GM18499 (cell line): ENCODE measurements around the gene SH3RF3.
A peak's percentile ranks its signal among the peaks of the same experiment; 100 is the strongest.

ENCODE experiments used
- ATAC-seq: cut with Tn5 transposase; IDR thresholded peaks from one replicate; pipeline ENCODE4 v1.9.1; 2021; ENCODE audit warnings: moderate number of reproducible peaks; ENCODE audit not compliant: insufficient read depth, unreplicated experiment

SH3RF3 gene

GRCh38 chr2:109493176-109493935 lies 364.4 kb downstream of the SH3RF3 start:
- no peak for ATAC-seq

- no peak for ATAC-seq
Measured at GRCh38 chr2:109494351-109494750, 365.3 kb downstream of the SH3RF3 start.

GRCh38 chr2:109497463-109497862 lies 368.5 kb downstream of the SH3RF3 start:
- no peak for ATAC-seq

GRCh38 chr2:109497911-109498870 lies 369.2 kb downstream of the SH3RF3 start:
- ATAC-seq, result no peak

- no peak for ATAC-seq
Measured at GRCh38 chr2:109498906-109499305, 369.9 kb downstream of the SH3RF3 start.

- ATAC-seq, result no peak
Measured at GRCh38 chr2:109499566-109499965, 370.6 kb downstream of the SH3RF3 start.

- no peak for ATAC-seq
Measured at GRCh38 chr2:109500910-109501309, 371.9 kb downstream of the SH3RF3 start.

- ATAC-seq, result no peak
Measured at GRCh38 chr2:109501461-109501860, 372.5 kb downstream of the SH3RF3 start.

GRCh38 chr2:109503191-109503590 lies 374.2 kb downstream of the SH3RF3 start:
- ATAC-seq, result no peak

GRCh38 chr2:109507217-109507616 lies 378.2 kb downstream of the SH3RF3 start:
- no peak for ATAC-seq

GRCh38 chr2:109507828-109508227 lies 378.8 kb downstream of the SH3RF3 start:
- no peak for ATAC-seq

GRCh38 chr2:109508556-109508955 lies 379.6 kb downstream of the SH3RF3 start:
- ATAC-seq, result no peak

GRCh38 chr2:109510136-109511028 lies 381.4 kb downstream of the SH3RF3 start:
- no peak for ATAC-seq

GRCh38 chr2:109511168-109511567 lies 382.2 kb downstream of the SH3RF3 start:
- ATAC-seq, result no peak

GRCh38 chr2:109512076-109512475 lies 383.1 kb downstream of the SH3RF3 start:
- ATAC-seq, result no peak

- no peak for ATAC-seq
Measured at GRCh38 chr2:109513230-109513629, 384.2 kb downstream of the SH3RF3 start.

GRCh38 chr2:109513749-109514588 lies 385.0 kb downstream of the SH3RF3 start:
- peak; percentile 71 for ATAC-seq

GRCh38 chr2:109514857-109515256 lies 385.9 kb downstream of the SH3RF3 start:
- no peak for ATAC-seq

- ATAC-seq, result no peak
Measured at GRCh38 chr2:109516445-109517117, 387.6 kb downstream of the SH3RF3 start.
